Measurements from ENCODE around the gene CMYA5. TPM values are rescaled to one million over a fixed set of nuclear protein-coding genes. Genes with fewer than 3 reads are reported as not detected.
"Not testable (repeated sequence)": the region's sequence is repeated elsewhere in the genome, so short reads cannot be mapped to it uniquely, and the experiment has no call there.

CMYA5 gene
- polyA plus RNA-seq, 1 experiment = 1.5 TPM

DNA sequence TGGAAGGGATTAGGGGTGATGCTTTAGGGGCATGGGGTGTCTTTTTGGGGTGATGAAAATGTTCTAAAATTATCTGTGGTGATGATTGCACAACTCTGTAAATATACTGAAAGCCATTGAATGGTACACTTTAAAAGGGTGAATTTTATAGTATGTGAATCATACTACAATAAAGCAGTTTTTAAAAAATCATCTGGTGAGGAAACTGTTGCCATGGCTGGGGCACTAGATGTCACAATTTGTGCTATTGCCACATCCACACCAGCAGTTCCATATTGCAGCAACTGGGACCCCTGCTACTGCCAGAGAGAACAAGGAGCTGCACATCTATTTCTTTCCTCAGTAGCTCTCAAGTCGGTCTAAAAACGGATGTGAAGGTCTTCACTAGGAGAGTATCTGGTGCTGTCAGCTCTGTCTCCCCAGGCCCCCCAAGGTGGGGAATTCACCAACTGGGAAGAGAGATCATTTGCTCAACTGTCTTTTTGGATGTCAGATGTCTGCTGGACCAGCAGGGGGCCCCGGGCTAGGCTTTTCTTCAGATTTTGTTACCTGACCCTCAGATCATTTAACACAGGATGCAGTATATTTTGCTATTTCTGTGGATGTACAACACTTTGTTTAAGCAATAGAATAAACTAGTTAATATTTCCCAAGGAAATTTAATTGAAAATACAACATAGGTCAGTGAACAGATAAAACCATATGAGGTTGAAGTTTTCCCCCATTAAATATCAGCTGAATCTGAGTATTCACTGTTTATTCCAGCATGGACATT is 13.2 kb downstream of the CMYA5 start:
- TF ChIP-seq, protein P1, sequence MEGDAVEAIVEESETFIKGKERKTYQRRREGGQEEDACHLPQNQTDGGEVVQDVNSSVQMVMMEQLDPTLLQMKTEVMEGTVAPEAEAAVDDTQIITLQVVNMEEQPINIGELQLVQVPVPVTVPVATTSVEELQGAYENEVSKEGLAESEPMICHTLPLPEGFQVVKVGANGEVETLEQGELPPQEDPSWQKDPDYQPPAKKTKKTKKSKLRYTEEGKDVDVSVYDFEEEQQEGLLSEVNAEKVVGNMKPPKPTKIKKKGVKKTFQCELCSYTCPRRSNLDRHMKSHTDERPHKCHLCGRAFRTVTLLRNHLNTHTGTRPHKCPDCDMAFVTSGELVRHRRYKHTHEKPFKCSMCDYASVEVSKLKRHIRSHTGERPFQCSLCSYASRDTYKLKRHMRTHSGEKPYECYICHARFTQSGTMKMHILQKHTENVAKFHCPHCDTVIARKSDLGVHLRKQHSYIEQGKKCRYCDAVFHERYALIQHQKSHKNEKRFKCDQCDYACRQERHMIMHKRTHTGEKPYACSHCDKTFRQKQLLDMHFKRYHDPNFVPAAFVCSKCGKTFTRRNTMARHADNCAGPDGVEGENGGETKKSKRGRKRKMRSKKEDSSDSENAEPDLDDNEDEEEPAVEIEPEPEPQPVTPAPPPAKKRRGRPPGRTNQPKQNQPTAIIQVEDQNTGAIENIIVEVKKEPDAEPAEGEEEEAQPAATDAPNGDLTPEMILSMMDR (IDR thresholded peaks at IDR 0.05; ENCODE audit: insufficient read depth, low read depth, low read length) = peak; percentile 51
- no peak overlapping the region for H3K4me3 ChIP-seq (ENCODE audit: low read depth, low read length)
- H3K27me3 ChIP-seq (ENCODE audit: control insufficient read depth, insufficient read depth, low read length) = no peaks in the 10 kb centered on the region
- ChIA-PET POLR2A (interaction anchor here (0.5 to 0.6 kb wide), 2 partner anchors 269 to 381 kb away, joined by 9 to 10 read pairs; no protein-coding TSS in a partner anchor), CTCF (interaction anchor here (0.9 to 3.2 kb wide), 5 partner anchors 13 to 155 kb away, joined by 3 to 14 read pairs (median 4); partner anchors contain the start of gene CMYA5)
- H3K36me3 ChIP-seq (ENCODE audit: control insufficient read depth, insufficient read depth, low read length) = no peaks in the 10 kb centered on the region
- peak; percentile 41 for DNase-seq (ENCODE audit: low read depth)

DNA sequence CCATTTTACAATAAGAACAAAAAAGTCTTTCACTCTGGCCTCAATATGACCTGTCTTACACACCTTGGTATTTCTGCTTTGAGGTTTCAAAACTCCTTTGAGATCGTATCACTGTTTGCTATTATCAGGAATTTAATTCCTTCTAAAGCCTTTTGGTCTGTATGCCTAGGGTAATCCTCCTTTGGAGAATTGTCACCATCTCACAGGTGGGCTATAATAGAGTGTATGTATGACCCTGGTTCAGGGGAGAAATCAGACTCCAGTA is 13.7 kb downstream of the CMYA5 start:
- no peak for DNase-seq (ENCODE audit: low read depth)
- POLR2A ChIA-PET = interaction anchor here (0.5 to 0.6 kb wide), 2 partner anchors 268 to 380 kb away, joined by 9 to 10 read pairs; no protein-coding TSS in a partner anchor
- H3K27me3 ChIP-seq (ENCODE audit: control insufficient read depth, insufficient read depth, low read length) = no peaks in the 10 kb centered on the region
- no peak overlapping the region for H3K4me3 ChIP-seq (ENCODE audit: low read depth, low read length)
- CTCF ChIA-PET = interaction anchor here (0.6 to 3.2 kb wide), 6 partner anchors 11 to 155 kb away, joined by 3 to 14 read pairs (median 4); partner anchors contain the start of gene CMYA5
- TF ChIP-seq, protein P1 (IDR thresholded peaks at IDR 0.05; ENCODE audit: insufficient read depth, low read depth, low read length) = no peak
- H3K36me3 ChIP-seq (ENCODE audit: control insufficient read depth, insufficient read depth, low read length) = no peaks in the 10 kb centered on the region

DNA sequence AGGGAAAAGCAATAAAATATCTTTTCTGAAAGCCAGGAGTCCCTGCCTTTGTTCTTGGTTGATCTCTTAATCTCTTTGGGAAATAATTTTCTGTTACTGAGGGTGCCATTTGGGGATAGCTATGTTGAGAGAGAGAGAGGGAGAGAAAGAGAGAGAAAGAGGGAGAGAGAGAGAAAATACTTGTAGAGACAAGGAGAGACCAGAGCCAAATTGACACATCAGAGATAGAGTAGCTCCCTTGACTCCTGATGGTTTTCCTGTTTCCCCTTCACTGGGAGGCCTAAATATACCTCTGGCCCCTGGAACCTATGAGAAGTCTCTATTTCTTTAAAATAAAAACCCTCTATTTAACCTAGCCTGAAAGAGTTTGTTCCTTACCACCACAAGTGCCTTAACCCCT is 14.9 kb downstream of the CMYA5 start:
- Histone ChIP-seq H3K27me3 (ENCODE audit: control insufficient read depth, insufficient read depth, low read length) (no peaks in the 10 kb centered on the region), H3K36me3 (ENCODE audit: control insufficient read depth, insufficient read depth, low read length) (no peaks in the 10 kb centered on the region), H3K4me3 (ENCODE audit: low read depth, low read length) (no peak overlapping the region)
- no peak for DNase-seq (ENCODE audit: low read depth)
- ChIA-PET POLR2A (no interaction called here), CTCF (interaction anchor here (0.8 to 3.2 kb wide), 3 partner anchors 12 to 70 kb away, joined by 3 to 14 read pairs (median 5); no protein-coding TSS in a partner anchor)
- TF ChIP-seq, protein P1 (IDR thresholded peaks at IDR 0.05; ENCODE audit: insufficient read depth, low read depth, low read length) = no peak

DNA sequence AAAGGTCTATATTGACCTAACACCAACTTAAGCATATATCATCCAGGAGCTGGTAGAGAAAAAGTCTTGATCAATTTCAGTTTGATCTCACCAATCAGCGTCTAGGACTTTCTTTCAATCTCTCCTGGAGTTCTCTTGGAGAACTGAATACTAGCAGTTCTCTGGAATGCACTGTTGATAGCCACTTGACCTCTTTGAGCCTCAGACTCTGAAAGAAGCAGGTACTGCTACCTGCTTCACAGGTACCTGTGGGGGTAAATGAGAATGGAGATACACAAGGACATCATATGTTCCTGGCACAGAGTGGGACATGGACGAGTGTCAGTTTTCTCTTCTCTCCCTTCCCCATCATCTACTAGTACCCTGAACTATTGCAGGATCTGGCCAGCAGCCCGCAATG is 16.0 kb downstream of the CMYA5 start:
- CTCF ChIA-PET = no interaction called here
- no peak for DNase-seq (ENCODE audit: low read depth)
- Histone ChIP-seq H3K27me3 (ENCODE audit: control insufficient read depth, insufficient read depth, low read length) (no peaks in the 10 kb centered on the region), H3K4me3 (ENCODE audit: low read depth, low read length) (no peak overlapping the region), H3K36me3 (ENCODE audit: control insufficient read depth, insufficient read depth, low read length) (no peaks in the 10 kb centered on the region)
- TF ChIP-seq, protein P1 (IDR thresholded peaks at IDR 0.05; ENCODE audit: insufficient read depth, low read depth, low read length) = no peak
- POLR2A ChIA-PET = interaction anchor here (0.6 kb wide), 1 partner anchor 79 kb away, joined by 4 read pairs; no protein-coding TSS in a partner anchor

DNA sequence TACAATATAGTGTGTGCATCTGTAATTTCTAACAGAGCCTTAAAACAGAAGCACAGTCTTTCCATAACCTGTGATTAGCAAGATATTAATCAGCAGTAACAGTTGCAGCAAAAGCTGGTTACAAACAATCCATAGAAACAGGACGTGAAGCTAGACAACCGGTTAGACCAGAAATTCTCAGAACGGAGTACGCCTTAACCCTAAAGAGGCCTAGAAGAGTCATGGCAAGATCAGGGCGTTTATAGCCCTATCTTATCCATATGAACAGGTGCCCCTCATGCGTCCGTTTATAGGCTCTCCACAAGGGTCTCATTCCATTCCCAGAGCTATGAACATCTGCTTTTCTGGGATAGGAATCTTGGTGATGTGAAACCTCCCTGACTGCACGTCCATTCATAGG is 16.7 kb downstream of the CMYA5 start:
- DNase-seq (ENCODE audit: low read depth); H3K36me3 ChIP-seq (ENCODE audit: control insufficient read depth, insufficient read depth, low read length); POLR2A ChIA-PET; H3K4me3 ChIP-seq (ENCODE audit: low read depth, low read length); H3K27me3 ChIP-seq (ENCODE audit: control insufficient read depth, insufficient read depth, low read length); CTCF ChIA-PET: not testable (repeated sequence)

Measured in BJ (cell line).